ENCODE data around the gene CRACR2B. TPM values are rescaled to one million over a fixed set of nuclear protein-coding genes. Genes with fewer than 3 reads are reported as not detected.

Gene CRACR2B
- total RNA-seq, 2 experiments from 2014 or later = 17.2 to 18.7 TPM

DNA sequence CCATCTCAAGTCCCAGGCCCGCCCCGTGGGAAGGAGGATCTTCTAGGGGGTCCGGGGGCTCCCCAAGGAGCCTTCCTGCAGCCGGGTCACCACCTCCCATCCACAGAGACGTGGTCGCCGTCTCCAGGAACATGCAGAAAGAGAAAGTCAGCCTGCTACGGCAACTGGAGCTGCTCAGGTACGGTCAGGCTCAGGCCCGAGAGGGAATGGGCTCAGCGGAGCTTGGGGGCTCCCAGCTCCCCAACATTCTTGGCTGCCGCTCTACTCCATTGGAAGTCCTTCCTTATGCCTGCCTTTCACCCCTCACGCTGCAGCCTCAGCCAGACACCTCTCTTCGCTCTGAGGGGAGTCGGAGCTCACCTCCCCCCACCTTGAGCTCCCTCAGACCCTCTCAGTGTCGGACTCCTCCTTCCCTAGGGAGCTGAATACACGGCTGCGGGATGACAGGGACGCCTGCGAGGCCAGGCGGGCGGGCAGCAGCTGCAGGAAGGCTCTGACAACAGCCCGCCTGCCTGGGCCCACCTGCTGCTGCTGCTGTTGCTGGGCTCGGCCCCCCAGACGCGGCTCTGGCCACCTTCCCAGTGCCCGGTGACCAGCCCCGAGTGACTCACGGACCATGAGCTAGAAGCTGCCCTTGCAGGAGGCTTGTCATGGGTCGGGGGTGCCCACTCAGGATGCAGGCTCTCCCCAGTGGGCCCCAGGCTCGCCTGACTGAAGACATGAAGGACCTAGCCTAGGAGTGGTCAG lies 3.6 kb downstream of the CRACR2B start:
- H3K4me1 Mint-ChIP-seq (ENCODE audit: low read depth) = peaks cover 61% of the 10 kb centered on the region
- H3K27me3 Mint-ChIP-seq (ENCODE audit: low read depth) = peaks cover 36% of the 10 kb centered on the region
- no peak overlapping the region for H3K4me3 Mint-ChIP-seq
- no peaks in the 10 kb centered on the region for H3K9me3 Mint-ChIP-seq (ENCODE audit: insufficient read depth)
- ATAC-seq (no peak), DNase-seq (no peak)
- ChIA-PET CTCF (interaction anchor here (1.9 to 2.3 kb wide), 2 partner anchors 10 to 12 kb away, joined by 8 to 9 read pairs; no protein-coding TSS in a partner anchor), POLR2A (interaction anchor here (0.5 to 6.0 kb wide), 5 partner anchors 9 to 136 kb away, joined by 3 to 31 read pairs (median 5); partner anchors contain the start of genes DEAF1, PNPLA2, TMEM80 and TSPAN4)
- peaks cover 2% of the 10 kb centered on the region for H3K36me3 Mint-ChIP-seq (ENCODE audit: low read depth)
- H3K27ac Mint-ChIP-seq = no peak overlapping the region

DNA sequence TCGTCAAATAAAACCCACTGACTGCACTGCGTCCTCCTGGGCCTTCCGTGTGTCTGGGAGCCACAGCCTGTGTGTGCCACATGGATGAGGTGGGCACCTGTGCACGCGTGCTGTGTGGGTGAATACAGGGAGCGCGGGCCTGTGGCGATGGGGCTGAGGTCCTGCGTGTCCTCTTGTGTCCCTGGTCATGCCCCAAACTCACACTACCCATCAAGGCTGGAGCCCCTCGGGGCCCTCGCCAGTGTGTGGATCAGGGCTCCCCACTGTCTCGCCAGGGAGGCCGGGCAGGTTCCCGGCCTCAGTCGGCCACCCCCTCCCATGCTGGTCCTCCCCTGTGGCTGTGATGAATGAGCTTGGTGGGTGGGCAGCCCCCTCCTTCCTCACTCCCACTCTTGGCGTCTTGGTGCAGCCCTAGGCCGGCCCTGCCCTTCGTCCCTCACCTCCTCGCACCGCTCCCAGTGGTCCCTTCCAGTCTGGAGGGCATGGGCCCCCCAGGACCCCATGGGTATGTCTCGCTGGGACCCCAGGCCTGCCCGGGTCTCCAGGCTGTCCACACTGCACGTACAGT lies 4.3 kb downstream of the CRACR2B start:
- ChIA-PET POLR2A (interaction anchor here (0.8 to 6.0 kb wide), 3 partner anchors 8 to 13 kb away, joined by 3 to 31 read pairs (median 11); partner anchors contain the start of genes PNPLA2 and TSPAN4), CTCF (interaction anchor here (0.8 to 2.3 kb wide), 6 partner anchors 9 to 23 kb away, joined by 3 to 9 read pairs (median 4); partner anchors contain the start of genes RPLP2 and TSPAN4)
- DNase-seq (no peak), ATAC-seq (no peak)
- Mint-ChIP-seq H3K27ac (no peak overlapping the region), H3K4me1 (ENCODE audit: low read depth) (peaks cover 57% of the 10 kb centered on the region), H3K4me3 (peak overlapping the region; percentile 15), H3K36me3 (ENCODE audit: low read depth) (peaks cover 2% of the 10 kb centered on the region), H3K9me3 (ENCODE audit: insufficient read depth) (no peaks in the 10 kb centered on the region), H3K27me3 (ENCODE audit: low read depth) (peaks cover 36% of the 10 kb centered on the region)

DNA sequence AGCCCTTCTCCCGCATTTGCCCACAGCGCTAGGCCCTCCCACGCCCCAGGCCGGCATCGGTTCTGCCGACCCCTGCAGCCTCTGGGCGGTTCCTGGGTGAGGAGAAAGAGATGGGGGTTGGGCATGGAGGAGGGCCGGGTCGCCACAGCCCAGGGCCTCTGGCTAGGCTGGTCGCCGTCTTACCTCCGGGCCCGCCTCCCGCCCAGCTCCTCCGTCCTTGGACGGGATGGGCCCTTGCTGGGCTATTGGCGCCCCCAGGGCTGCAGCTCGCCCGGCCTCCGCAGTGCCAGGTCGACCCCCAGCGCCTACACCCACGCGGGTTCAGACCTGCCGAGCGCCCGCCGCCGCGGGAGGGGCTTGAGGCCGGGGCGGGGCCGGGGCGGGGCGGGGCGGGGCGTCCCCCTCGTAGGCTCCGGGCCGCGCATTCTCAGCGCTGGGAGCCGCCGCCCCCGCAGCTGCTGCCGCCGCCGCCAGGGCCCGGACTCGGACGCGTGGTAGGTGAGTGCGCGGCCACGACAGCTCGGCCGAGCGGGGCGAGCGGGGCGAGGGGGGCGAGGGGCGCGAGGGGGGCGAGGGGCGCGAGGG lies 4.9 kb downstream of the CRACR2B start, which contains the start of gene CD151:
CD151 (plus strand) TSS at position 424 of the 585 bp plus-strand sequence. CDS start 3,118 bp downstream, outside the sequence.
- ATAC-seq (peak; percentile 55), DNase-seq (peak; percentile 58)
- Mint-ChIP-seq H3K4me3 (peak within 1 kb of the TSS; percentile 42), H3K27ac (no peak within 1 kb of the TSS), H3K36me3 (ENCODE audit: low read depth) (peaks cover under 1% of the 10 kb centered on the region), H3K9me3 (ENCODE audit: insufficient read depth) (no peaks in the 10 kb centered on the region), H3K27me3 (ENCODE audit: low read depth) (peaks cover 34% of the 10 kb centered on the region), H3K4me1 (ENCODE audit: low read depth) (peaks cover 54% of the 10 kb centered on the region)
- ChIA-PET POLR2A (interaction anchor here (0.8 to 6.0 kb wide), 3 partner anchors 10 to 13 kb away, joined by 3 to 31 read pairs (median 11); partner anchors contain the start of genes PNPLA2 and TSPAN4), CTCF (interaction anchor here (0.8 to 2.3 kb wide), 6 partner anchors 8 to 23 kb away, joined by 3 to 9 read pairs (median 4); partner anchors contain the start of genes RPLP2 and TSPAN4)

DNA sequence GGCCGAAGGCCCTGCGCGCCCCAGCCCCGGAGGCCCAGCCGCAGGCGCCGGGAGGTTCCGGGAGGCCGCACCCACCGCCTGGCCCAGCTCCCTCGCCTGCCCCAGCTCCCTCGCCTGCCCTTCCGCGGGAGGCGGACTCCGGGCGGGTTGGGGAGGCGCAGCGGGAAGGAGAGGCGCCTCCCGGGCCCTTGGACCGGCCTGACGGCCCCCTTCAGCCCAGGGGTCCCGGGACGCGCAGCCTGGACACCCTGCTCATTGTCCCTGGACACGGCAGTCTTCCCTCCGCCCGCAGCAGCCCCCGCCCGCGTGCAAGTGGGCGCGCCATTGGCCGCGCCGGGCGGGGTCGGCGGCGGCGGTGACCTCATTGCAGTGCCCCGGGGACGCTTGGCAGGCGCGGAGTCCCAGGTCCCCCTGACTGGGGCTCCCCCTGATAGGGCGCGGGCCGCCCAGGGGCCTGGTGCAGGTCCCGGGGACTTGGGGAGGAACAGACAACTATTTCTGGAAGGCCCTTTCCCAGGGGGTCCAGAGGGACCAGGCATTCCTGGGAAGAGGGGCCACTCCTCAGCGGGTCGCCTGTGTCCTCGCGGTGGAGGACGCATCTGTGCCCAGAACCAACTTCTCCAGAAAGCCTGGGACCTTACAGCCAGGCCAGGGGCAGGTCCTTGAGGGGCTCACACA lies 5.5 kb downstream of the CRACR2B start:
- Mint-ChIP-seq H3K27me3 (ENCODE audit: low read depth) (peaks cover 30% of the 10 kb centered on the region), H3K9me3 (ENCODE audit: insufficient read depth) (no peaks in the 10 kb centered on the region), H3K4me3 (peak overlapping the region; percentile 42), H3K27ac (no peak overlapping the region), H3K36me3 (ENCODE audit: low read depth) (peaks cover 4% of the 10 kb centered on the region), H3K4me1 (ENCODE audit: low read depth) (peaks cover 48% of the 10 kb centered on the region)
- DNase-seq = peak; percentile 43
- CTCF ChIA-PET = interaction anchor here (1.1 to 1.9 kb wide), 4 partner anchors 10 to 24 kb away, joined by 3 to 9 read pairs (median 4); partner anchors contain the start of genes RPLP2 and TSPAN4
- POLR2A ChIA-PET = interaction anchor here (0.8 to 6.0 kb wide), 3 partner anchors 10 to 14 kb away, joined by 3 to 31 read pairs (median 11); partner anchors contain the start of genes PNPLA2 and TSPAN4
- ATAC-seq = peak; percentile 36

DNA sequence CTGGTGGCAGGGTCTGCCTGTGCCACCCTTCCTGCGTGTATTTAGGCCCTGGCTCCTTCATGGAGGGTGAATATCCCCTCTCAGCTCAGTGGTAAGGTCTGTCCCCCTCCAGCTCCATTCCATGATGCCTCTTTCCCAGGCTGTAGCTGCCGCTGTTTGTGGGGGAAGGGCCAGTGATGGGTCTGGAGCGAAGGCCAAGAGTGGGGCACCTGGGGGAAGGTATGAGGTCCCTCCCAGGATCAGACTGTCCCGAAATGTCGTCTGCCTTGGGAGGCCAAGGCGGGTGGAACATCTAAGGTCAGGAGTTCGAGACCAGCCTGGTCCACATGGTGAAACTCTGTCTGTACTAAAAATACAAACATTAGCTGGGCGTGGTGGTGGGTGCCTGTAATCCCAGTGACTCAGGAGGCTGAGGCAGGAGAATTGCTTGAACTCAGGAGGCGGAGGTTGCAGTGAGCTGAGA lies 6.2 kb downstream of the CRACR2B start:
- Mint-ChIP-seq H3K36me3 (ENCODE audit: low read depth) (peaks cover 5% of the 10 kb centered on the region), H3K4me3 (peak overlapping the region; percentile 42), H3K27ac (no peak overlapping the region), H3K9me3 (ENCODE audit: insufficient read depth) (no peaks in the 10 kb centered on the region), H3K27me3 (ENCODE audit: low read depth) (peaks cover 24% of the 10 kb centered on the region), H3K4me1 (ENCODE audit: low read depth) (peaks cover 42% of the 10 kb centered on the region)
- ATAC-seq (no peak), DNase-seq (no peak)
- POLR2A ChIA-PET = interaction anchor here (1.0 to 1.5 kb wide), 2 partner anchors 9 to 10 kb away, joined by 3 to 5 read pairs; partner anchors contain the start of gene TSPAN4
- CTCF ChIA-PET = no interaction called here

DNA sequence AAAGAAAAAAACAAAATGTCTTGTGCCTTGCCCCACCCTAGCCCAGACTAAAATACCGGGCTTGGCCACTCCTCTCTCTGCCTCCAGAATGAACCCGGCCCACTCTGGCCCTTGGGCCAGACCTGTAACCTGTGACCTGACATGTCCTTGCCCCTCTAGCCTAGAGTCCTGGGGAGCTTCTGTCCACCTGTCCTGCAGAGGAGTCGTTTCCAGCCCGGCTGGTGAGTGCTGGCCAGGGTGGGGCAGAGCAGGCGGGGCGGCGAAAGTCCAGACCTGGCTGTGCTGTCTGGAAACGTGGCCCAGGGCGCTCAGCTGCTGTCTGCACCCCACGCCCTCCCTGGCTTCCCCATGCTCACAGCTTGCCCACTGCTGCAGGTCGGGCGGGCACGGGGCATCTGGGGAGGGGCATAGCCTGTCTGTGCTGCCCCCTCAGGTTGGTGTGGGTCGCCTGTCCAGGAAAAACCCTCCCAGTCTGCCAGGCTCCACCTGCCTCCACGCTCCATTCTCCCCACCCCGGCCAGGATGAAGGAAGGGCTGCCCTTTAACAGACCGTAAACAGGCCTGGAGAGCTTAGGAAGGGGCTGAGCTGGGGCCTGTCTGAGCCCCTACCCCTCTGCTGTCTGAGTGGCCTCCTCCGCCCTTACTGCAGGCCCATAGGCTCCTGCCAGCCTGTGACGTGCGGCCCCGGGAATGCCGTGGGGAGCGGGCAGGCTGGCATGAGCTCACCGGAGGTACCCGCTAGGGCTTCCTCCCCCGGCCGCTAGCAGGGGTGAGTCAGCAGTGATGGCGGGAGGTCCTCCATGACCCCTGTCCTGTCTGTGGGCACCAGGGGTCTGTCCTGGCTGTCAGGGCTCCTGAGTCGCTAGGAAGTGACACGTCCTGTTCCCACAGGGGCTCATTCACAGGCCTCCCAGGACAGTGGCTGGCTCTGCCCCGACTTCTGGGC lies 6.9 kb downstream of the CRACR2B start:
- H3K4me3 Mint-ChIP-seq = no peak overlapping the region
- H3K4me1 Mint-ChIP-seq (ENCODE audit: low read depth) = peaks cover 34% of the 10 kb centered on the region
- CTCF ChIA-PET = no interaction called here
- H3K36me3 Mint-ChIP-seq (ENCODE audit: low read depth) = peaks cover 7% of the 10 kb centered on the region
- no peak overlapping the region for H3K27ac Mint-ChIP-seq
- H3K27me3 Mint-ChIP-seq (ENCODE audit: low read depth) = peaks cover 18% of the 10 kb centered on the region
- DNase-seq = no peak
- POLR2A ChIA-PET = interaction anchor here (1.0 to 1.5 kb wide), 2 partner anchors 8 to 9 kb away, joined by 3 to 5 read pairs; partner anchors contain the start of gene TSPAN4
- H3K9me3 Mint-ChIP-seq (ENCODE audit: insufficient read depth) = no peaks in the 10 kb centered on the region
- no peak for ATAC-seq

DNA sequence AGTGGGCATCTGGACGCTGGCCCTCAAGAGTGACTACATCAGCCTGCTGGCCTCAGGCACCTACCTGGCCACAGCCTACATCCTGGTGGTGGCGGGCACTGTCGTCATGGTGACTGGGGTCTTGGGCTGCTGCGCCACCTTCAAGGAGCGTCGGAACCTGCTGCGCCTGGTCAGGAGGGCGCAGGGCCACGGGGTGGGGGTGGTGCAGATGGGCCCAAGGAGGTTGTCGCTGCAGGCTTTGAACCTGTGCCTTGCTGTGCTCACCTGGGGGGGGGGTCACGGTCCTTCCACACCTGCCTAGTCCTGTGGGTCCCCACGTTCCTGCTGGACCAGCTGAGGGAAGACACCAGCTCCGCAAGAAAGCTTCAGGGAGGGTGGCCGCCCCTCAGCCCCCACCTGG lies 8.6 kb downstream of the CRACR2B start:
- H3K9me3 Mint-ChIP-seq (ENCODE audit: insufficient read depth) = no peaks in the 10 kb centered on the region
- no peak overlapping the region for H3K4me3 Mint-ChIP-seq
- ATAC-seq (no peak), DNase-seq (no peak)
- CTCF ChIA-PET = no interaction called here
- peaks cover 12% of the 10 kb centered on the region for H3K27me3 Mint-ChIP-seq (ENCODE audit: low read depth)
- H3K36me3 Mint-ChIP-seq (ENCODE audit: low read depth) = peaks cover 14% of the 10 kb centered on the region
- no peak overlapping the region for H3K27ac Mint-ChIP-seq
- peaks cover 36% of the 10 kb centered on the region for H3K4me1 Mint-ChIP-seq (ENCODE audit: low read depth)
- POLR2A ChIA-PET = no interaction called here

DNA sequence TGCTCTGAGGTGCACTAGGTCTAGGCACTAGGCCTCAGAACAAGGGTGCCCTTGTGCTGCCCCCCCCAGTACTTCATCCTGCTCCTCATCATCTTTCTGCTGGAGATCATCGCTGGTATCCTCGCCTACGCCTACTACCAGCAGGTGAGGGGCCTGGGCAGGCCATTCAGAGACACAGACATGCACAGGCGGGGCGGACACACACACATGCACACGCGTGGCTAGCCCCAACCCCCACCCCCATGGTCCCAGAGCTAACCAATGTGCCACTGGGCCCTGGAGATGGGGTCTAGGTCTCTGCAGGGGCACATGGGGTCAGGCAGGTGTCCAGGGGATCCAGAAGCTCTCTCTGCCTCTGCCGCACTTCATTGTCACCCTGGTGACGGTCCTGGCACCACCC lies 9.0 kb downstream of the CRACR2B start:
- ATAC-seq = no peak
- Mint-ChIP-seq H3K27ac (no peak overlapping the region), H3K36me3 (ENCODE audit: low read depth) (peaks cover 14% of the 10 kb centered on the region), H3K27me3 (ENCODE audit: low read depth) (peaks cover 8% of the 10 kb centered on the region), H3K9me3 (ENCODE audit: insufficient read depth) (no peaks in the 10 kb centered on the region), H3K4me3 (no peak overlapping the region), H3K4me1 (ENCODE audit: low read depth) (peaks cover 34% of the 10 kb centered on the region)
- ChIA-PET POLR2A (interaction anchor here (0.6 kb wide), 1 partner anchor 867 kb away, joined by 3 read pairs; no protein-coding TSS in a partner anchor), CTCF (no interaction called here)
- no peak for DNase-seq

DNA sequence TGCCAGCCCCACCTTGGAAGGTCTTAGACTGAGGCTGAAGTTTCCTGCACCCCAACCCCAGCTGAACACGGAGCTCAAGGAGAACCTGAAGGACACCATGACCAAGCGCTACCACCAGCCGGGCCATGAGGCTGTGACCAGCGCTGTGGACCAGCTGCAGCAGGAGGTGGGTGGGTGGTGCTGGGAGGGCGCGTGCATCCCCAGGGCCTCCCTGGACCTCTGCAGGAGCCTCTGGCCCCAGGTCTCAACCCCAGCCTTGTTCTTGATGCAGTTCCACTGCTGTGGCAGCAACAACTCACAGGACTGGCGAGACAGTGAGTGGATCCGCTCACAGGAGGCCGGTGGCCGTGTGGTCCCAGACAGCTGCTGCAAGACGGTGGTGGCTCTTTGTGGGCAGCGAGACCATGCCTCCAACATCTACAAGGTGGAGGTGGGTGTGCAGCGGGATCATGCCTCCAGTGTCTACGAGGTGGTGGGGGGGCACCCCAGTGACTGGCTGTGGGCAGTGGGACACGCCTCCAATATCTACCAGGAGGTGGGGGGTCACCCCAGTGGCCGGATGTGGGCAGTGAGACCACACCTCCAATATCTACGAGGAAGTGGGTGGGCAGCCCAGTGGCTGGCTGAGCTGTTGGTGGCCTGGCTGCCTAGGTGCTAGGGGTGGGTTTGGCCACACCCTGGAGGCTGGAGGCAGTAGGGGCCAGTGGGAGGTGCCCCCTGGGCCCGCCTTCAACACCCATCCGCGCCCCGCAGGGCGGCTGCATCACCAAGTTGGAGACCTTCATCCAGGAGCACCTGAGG lies 9.7 kb downstream of the CRACR2B start:
- no peak overlapping the region for H3K4me3 Mint-ChIP-seq
- no peak for ATAC-seq
- ChIA-PET CTCF (no interaction called here), POLR2A (interaction anchor here (0.6 kb wide), 1 partner anchor 866 kb away, joined by 3 read pairs; no protein-coding TSS in a partner anchor)
- H3K4me1 Mint-ChIP-seq (ENCODE audit: low read depth) = peaks cover 32% of the 10 kb centered on the region
- DNase-seq = no peak
- H3K9me3 Mint-ChIP-seq (ENCODE audit: insufficient read depth) = no peaks in the 10 kb centered on the region
- H3K27ac Mint-ChIP-seq = no peak overlapping the region
- H3K27me3 Mint-ChIP-seq (ENCODE audit: low read depth) = peaks cover under 1% of the 10 kb centered on the region
- peaks cover 14% of the 10 kb centered on the region for H3K36me3 Mint-ChIP-seq (ENCODE audit: low read depth)

DNA sequence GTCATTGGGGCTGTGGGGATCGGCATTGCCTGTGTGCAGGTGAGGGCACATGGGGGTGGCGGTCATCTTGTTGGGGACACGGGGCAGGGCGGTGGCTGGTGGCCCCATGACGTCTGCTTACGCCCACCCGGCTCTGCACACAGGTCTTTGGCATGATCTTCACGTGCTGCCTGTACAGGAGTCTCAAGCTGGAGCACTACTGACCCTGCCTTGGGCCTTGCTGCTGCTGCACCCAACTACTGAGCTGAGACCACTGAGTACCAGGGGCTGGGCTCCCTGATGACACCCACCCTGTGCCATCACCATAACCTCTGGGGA lies 10.2 kb downstream of the CRACR2B start:
- no peaks in the 10 kb centered on the region for H3K27me3 Mint-ChIP-seq (ENCODE audit: low read depth)
- no peaks in the 10 kb centered on the region for H3K9me3 Mint-ChIP-seq (ENCODE audit: insufficient read depth)
- ATAC-seq (no peak), DNase-seq (no peak)
- H3K4me1 Mint-ChIP-seq (ENCODE audit: low read depth) = peaks cover 32% of the 10 kb centered on the region
- ChIA-PET CTCF (no interaction called here), POLR2A (no interaction called here)
- H3K4me3 Mint-ChIP-seq = no peak overlapping the region
- H3K36me3 Mint-ChIP-seq (ENCODE audit: low read depth) = peaks cover 14% of the 10 kb centered on the region
- no peak overlapping the region for H3K27ac Mint-ChIP-seq
